Activated T-helper 1 cell treated with anti-CD3 and anti-CD28 coated beads, Interleukin-12 subunit alpha, Interleukin-12 subunit beta, Interleukin-2, Interleukin-4 antibody, amounts not matched to agents 30 ng/mL and 10 ng/mL and 1 ng/mL, durations not matched to agents 14 hours and 24 hours and 36 hours (primary cell): ENCODE measurements around the gene HPCA. TPM values are rescaled to one million over a fixed set of nuclear protein-coding genes. Genes with fewer than 3 reads are reported as not detected.

Experiments
- DNase-seq: peaks from one replicate; pipeline ENCODE4 v3.0.0; 2021; ENCODE audit warnings: low spot score
- H3K27ac Mint-ChIP-seq: one replicate; pipeline ENCODE4 v1.8.0; 2021; ENCODE audit warnings: mild to moderate bottlenecking, mixed read lengths
- H3K27me3 Mint-ChIP-seq: one replicate; pipeline ENCODE4 v1.8.0; 2022; ENCODE audit warnings: mild to moderate bottlenecking, moderate library complexity, mixed read lengths; ENCODE audit not compliant: insufficient read depth
- H3K36me3 Mint-ChIP-seq: one replicate; pipeline ENCODE4 v1.8.0; 2021; ENCODE audit warnings: low read depth, mixed read lengths
- H3K4me1 Mint-ChIP-seq: one replicate; pipeline ENCODE4 v1.8.0; 2021; ENCODE audit warnings: low read depth, mixed read lengths
- H3K4me3 Mint-ChIP-seq: one replicate; pipeline ENCODE4 v1.8.0; 2021; ENCODE audit warnings: mild to moderate bottlenecking, moderate library complexity, mixed read lengths
- H3K9me3 Mint-ChIP-seq: one replicate; pipeline ENCODE4 v1.8.0; 2021; ENCODE audit warnings: mixed read lengths
- intact Hi-C: fragments of 100-400 bp; cut with micrococcal nuclease; formaldehyde crosslinking; loops from one replicate; pipeline ENCODE4 v1.15.1; 2024
- total RNA-seq: library from RNA; stranded (reverse); gene quantifications from 2 replicates; pipeline ENCODE4 v1.2.3, GENCODE V29; 2022

HPCA gene
- total RNA-seq, 1 donor from 2014 or later, result not detected

- peaks cover 17% of the 10 kb centered on the region for H3K27me3 Mint-ChIP-seq
- DNase-seq, result no peak
- peaks cover 35% of the 10 kb centered on the region for H3K36me3 Mint-ChIP-seq
- intact Hi-C loops, result no loop called here
- no peaks in the 10 kb centered on the region for H3K4me1 Mint-ChIP-seq
- no peak overlapping the region for H3K27ac Mint-ChIP-seq
- no peaks in the 10 kb centered on the region for H3K9me3 Mint-ChIP-seq
- H3K4me3 Mint-ChIP-seq, result no peak overlapping the region
Observed at GRCh38 chr1:32865639-32866405, 20.5 kb upstream of the HPCA start.

GRCh38 chr1:32867151-32867550, 19.1 kb upstream of the HPCA start:
- Mint-ChIP-seq H3K36me3 (peaks cover 30% of the 10 kb centered on the region), H3K27ac (no peak overlapping the region), H3K4me3 (no peak overlapping the region), H3K9me3 (no peaks in the 10 kb centered on the region), H3K4me1 (no peaks in the 10 kb centered on the region), H3K27me3 (peaks cover 28% of the 10 kb centered on the region)
- intact Hi-C loops, result no loop called here
- no peak for DNase-seq

GRCh38 chr1:32867671-32868070, 18.6 kb upstream of the HPCA start:
- no peak for DNase-seq
- intact Hi-C loops, result no loop called here
- H3K4me1 Mint-ChIP-seq, result no peaks in the 10 kb centered on the region
- H3K27ac Mint-ChIP-seq, result no peak overlapping the region
- peaks cover 27% of the 10 kb centered on the region for H3K36me3 Mint-ChIP-seq
- H3K27me3 Mint-ChIP-seq, result peaks cover 32% of the 10 kb centered on the region
- no peaks in the 10 kb centered on the region for H3K9me3 Mint-ChIP-seq
- H3K4me3 Mint-ChIP-seq, result no peak overlapping the region

- peaks cover 36% of the 10 kb centered on the region for H3K27me3 Mint-ChIP-seq
- H3K9me3 Mint-ChIP-seq, result no peaks in the 10 kb centered on the region
- peaks cover 23% of the 10 kb centered on the region for H3K36me3 Mint-ChIP-seq
- no peak for DNase-seq
- no peak overlapping the region for H3K4me3 Mint-ChIP-seq
- intact Hi-C loops, result no loop called here
- no peaks in the 10 kb centered on the region for H3K4me1 Mint-ChIP-seq
- H3K27ac Mint-ChIP-seq, result no peak overlapping the region
Observed at GRCh38 chr1:32868085-32868484, 18.2 kb upstream of the HPCA start.

- no peaks in the 10 kb centered on the region for H3K9me3 Mint-ChIP-seq
- no peak for DNase-seq
- intact Hi-C loops, result no loop called here
- H3K4me1 Mint-ChIP-seq, result no peaks in the 10 kb centered on the region
- no peak overlapping the region for H3K27ac Mint-ChIP-seq
- H3K36me3 Mint-ChIP-seq, result peaks cover 21% of the 10 kb centered on the region
- H3K4me3 Mint-ChIP-seq, result no peak overlapping the region
- H3K27me3 Mint-ChIP-seq, result peaks cover 38% of the 10 kb centered on the region
Observed at GRCh38 chr1:32868806-32869455, 17.4 kb upstream of the HPCA start.

GRCh38 chr1:32869923-32870614, 16.2 kb upstream of the HPCA start:
- intact Hi-C loops, result loop anchor here (5.0 kb wide), 1 partner anchor 53 kb away; the partner anchor contains the start of genes S100PBP and YARS1
- peaks cover 42% of the 10 kb centered on the region for H3K27me3 Mint-ChIP-seq
- peak overlapping the region; percentile 56 for H3K4me3 Mint-ChIP-seq
- no peak for DNase-seq
- no peaks in the 10 kb centered on the region for H3K4me1 Mint-ChIP-seq
- H3K9me3 Mint-ChIP-seq, result no peaks in the 10 kb centered on the region
- H3K27ac Mint-ChIP-seq, result no peak overlapping the region
- peaks cover 11% of the 10 kb centered on the region for H3K36me3 Mint-ChIP-seq

- no peak within 1 kb of the TSS for H3K27ac Mint-ChIP-seq
- peaks cover 11% of the 10 kb centered on the region for H3K36me3 Mint-ChIP-seq
- peak within 1 kb of the TSS; percentile 56 for H3K4me3 Mint-ChIP-seq
- peaks cover 48% of the 10 kb centered on the region for H3K27me3 Mint-ChIP-seq
- DNase-seq, result no peak
- H3K9me3 Mint-ChIP-seq, result no peaks in the 10 kb centered on the region
- H3K4me1 Mint-ChIP-seq, result peaks cover 6% of the 10 kb centered on the region
- intact Hi-C loops, result loop anchor here (5.0 kb wide), 1 partner anchor 53 kb away; the partner anchor contains the start of genes S100PBP and YARS1
Observed at GRCh38 chr1:32870615-32871363, 15.5 kb upstream of the HPCA start, which contains the start of gene FNDC5. Gene FNDC5, minus strand, starts transcription at chr1:32870912.

- peaks cover 8% of the 10 kb centered on the region for H3K4me1 Mint-ChIP-seq
- DNase-seq, result no peak
- peaks cover 50% of the 10 kb centered on the region for H3K27me3 Mint-ChIP-seq
- no peak overlapping the region for H3K27ac Mint-ChIP-seq
- intact Hi-C loops, result loop anchor here (1.0 to 5.0 kb wide), 4 partner anchors 54 to 471 kb away; partner anchors contain the start of genes S100PBP and YARS1
- H3K36me3 Mint-ChIP-seq, result peaks cover 8% of the 10 kb centered on the region
- H3K9me3 Mint-ChIP-seq, result no peaks in the 10 kb centered on the region
- peak overlapping the region; percentile 56 for H3K4me3 Mint-ChIP-seq
Observed at GRCh38 chr1:32871364-32872191, 14.7 kb upstream of the HPCA start.

- H3K36me3 Mint-ChIP-seq, result peaks cover 7% of the 10 kb centered on the region
- no peaks in the 10 kb centered on the region for H3K9me3 Mint-ChIP-seq
- intact Hi-C loops, result loop anchor here (1.0 to 5.0 kb wide), 4 partner anchors 55 to 471 kb away; partner anchors contain the start of genes S100PBP and YARS1
- no peak overlapping the region for H3K27ac Mint-ChIP-seq
- peaks cover 8% of the 10 kb centered on the region for H3K4me1 Mint-ChIP-seq
- no peak overlapping the region for H3K4me3 Mint-ChIP-seq
- no peak for DNase-seq
- H3K27me3 Mint-ChIP-seq, result peaks cover 50% of the 10 kb centered on the region
Observed at GRCh38 chr1:32872192-32872460, 14.2 kb upstream of the HPCA start.

GRCh38 chr1:32873484-32873883, 12.8 kb upstream of the HPCA start:
- Mint-ChIP-seq H3K36me3 (peaks cover 7% of the 10 kb centered on the region), H3K4me1 (peaks cover 8% of the 10 kb centered on the region), H3K4me3 (no peak overlapping the region), H3K9me3 (no peaks in the 10 kb centered on the region), H3K27ac (no peak overlapping the region), H3K27me3 (peaks cover 47% of the 10 kb centered on the region)
- intact Hi-C loops, result loop anchor here (2.0 to 5.0 kb wide), 2 partner anchors 56 to 473 kb away; partner anchors contain the start of genes S100PBP and YARS1
- DNase-seq, result no peak

GRCh38 chr1:32874860-32875752, 11.2 kb upstream of the HPCA start:
- Mint-ChIP-seq H3K4me1 (peaks cover 8% of the 10 kb centered on the region), H3K27me3 (peaks cover 35% of the 10 kb centered on the region), H3K36me3 (no peaks in the 10 kb centered on the region), H3K9me3 (no peaks in the 10 kb centered on the region), H3K27ac (no peak overlapping the region), H3K4me3 (no peak overlapping the region)
- intact Hi-C loops, result loop anchor here (5.0 kb wide), 1 partner anchor 58 kb away; the partner anchor contains the start of genes S100PBP and YARS1
- no peak for DNase-seq
